Measurements from ENCODE around the gene DAGLA. TPM values are rescaled to one million over a fixed set of nuclear protein-coding genes. Genes with fewer than 3 reads are reported as not detected.

The DAGLA gene
- total and polyA plus RNA-seq, 2 donors from 2014 or later: 1.4 to 3.9 TPM

DNA sequence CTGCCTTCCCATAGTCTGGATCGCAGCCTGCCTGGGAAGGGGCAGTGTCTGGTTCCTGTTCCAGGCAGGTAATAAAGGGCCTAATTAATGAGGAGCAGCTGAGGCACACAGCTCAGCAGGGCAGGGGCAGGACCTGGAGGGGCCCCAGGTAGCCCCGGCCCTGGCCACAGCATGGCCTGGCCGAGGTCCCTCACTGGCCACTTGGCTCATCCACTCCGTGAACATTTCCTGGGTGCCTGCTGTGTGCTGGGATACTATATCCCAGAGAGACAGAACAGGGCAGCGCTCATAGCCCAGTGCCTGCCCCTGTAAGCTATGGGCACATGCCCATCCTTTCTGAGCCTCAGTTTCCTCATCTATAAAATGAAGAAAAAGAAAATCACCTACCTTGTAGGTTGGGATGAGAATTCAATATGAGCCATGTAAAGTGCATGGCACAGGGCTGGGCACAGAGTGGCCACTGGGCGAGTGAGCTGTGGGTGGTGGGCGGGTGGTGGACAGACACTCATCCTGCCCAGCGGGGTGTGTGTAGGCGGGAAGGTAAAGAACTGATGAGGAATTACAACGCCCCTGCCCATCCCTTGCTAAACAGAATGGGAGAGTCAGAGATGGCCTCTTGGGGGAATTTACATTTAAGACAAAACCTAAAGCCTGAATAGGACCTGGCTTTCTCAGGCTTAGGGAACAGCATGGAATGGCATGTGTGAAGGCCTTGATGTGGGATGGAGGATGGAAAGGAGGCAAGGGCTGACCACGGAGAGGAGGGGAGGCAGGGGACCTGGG, 81.4 kb downstream of the DAGLA start:
- no peaks in the 10 kb centered on the region for H3K9me3 ChIP-seq (ENCODE audit: control insufficient read depth in 2 of 3, insufficient read depth in 1 of 3, low read length in 3 of 3)
- peaks cover 0 to 7% (median 0%) of the 10 kb centered on the region in 3 donors for H3K4me1 ChIP-seq (ENCODE audit: control insufficient read depth in 2 of 3, insufficient read depth in 2 of 3, low read depth in 1 of 3, low read length in 3 of 3)
- no peak overlapping the region for H3K4me3 ChIP-seq (ENCODE audit: low read length in 3 of 3)
- H3K9ac ChIP-seq (ENCODE audit: low read length in 3 of 3): no peak overlapping the region
- no peak overlapping the region for H3K27ac ChIP-seq (ENCODE audit: low read depth in 2 of 2, low read length in 2 of 2)
- TF ChIP-seq, protein P1, sequence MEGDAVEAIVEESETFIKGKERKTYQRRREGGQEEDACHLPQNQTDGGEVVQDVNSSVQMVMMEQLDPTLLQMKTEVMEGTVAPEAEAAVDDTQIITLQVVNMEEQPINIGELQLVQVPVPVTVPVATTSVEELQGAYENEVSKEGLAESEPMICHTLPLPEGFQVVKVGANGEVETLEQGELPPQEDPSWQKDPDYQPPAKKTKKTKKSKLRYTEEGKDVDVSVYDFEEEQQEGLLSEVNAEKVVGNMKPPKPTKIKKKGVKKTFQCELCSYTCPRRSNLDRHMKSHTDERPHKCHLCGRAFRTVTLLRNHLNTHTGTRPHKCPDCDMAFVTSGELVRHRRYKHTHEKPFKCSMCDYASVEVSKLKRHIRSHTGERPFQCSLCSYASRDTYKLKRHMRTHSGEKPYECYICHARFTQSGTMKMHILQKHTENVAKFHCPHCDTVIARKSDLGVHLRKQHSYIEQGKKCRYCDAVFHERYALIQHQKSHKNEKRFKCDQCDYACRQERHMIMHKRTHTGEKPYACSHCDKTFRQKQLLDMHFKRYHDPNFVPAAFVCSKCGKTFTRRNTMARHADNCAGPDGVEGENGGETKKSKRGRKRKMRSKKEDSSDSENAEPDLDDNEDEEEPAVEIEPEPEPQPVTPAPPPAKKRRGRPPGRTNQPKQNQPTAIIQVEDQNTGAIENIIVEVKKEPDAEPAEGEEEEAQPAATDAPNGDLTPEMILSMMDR (IDR thresholded peaks at IDR 0.05; ENCODE audit: borderline replicate concordance, extremely low read depth, insufficient read depth): no peak
- H3K27me3 ChIP-seq (ENCODE audit: control insufficient read depth, insufficient read depth, low read length): no peaks in the 10 kb centered on the region
- FAIRE-seq: no peak
- intact Hi-C loops (cut with DNase I): no loop called here
- no peaks in the 10 kb centered on the region for H3K36me3 ChIP-seq (ENCODE audit: control insufficient read depth in 2 of 3, insufficient read depth in 3 of 3, low read length in 3 of 3)
- no peak for DNase-seq

DNA sequence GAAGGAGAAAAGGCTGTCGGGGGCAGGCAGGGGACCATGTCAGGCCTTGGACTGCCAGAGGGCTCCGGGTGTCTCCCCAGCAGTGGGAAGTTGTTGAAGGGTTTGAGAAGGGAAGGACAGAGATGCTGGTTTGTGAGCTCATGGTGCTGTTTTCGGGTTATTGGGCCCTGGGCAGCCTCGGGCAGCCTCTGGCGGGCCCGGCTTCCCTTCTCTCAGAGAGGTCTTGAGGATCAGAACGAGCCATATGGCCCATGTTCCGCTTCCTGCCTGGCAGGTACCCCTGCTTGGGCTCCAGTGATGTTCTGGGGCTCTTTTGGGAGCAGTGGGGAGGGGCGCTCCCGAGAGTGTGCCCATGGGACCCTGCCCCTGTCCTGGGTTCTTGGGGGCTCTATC, 82.0 kb downstream of the DAGLA start:
- DNase-seq (no peak), FAIRE-seq (no peak)
- Histone ChIP-seq H3K9ac (ENCODE audit: low read length in 3 of 3) (no peak overlapping the region), H3K4me1 (ENCODE audit: control insufficient read depth in 2 of 3, insufficient read depth in 2 of 3, low read depth in 1 of 3, low read length in 3 of 3) (peaks cover 0 to 5% (median 0%) of the 10 kb centered on the region in 3 donors), H3K36me3 (ENCODE audit: control insufficient read depth in 2 of 3, insufficient read depth in 3 of 3, low read length in 3 of 3) (no peaks in the 10 kb centered on the region), H3K27me3 (ENCODE audit: control insufficient read depth, insufficient read depth, low read length) (no peaks in the 10 kb centered on the region), H3K4me3 (ENCODE audit: low read length in 3 of 3) (no peak overlapping the region), H3K9me3 (ENCODE audit: control insufficient read depth in 2 of 3, insufficient read depth in 1 of 3, low read length in 3 of 3) (no peaks in the 10 kb centered on the region), H3K27ac (ENCODE audit: low read depth in 2 of 2, low read length in 2 of 2) (no peak overlapping the region)
- intact Hi-C loops (cut with DNase I): no loop called here
- TF ChIP-seq, protein P1 (IDR thresholded peaks at IDR 0.05; ENCODE audit: borderline replicate concordance, extremely low read depth, insufficient read depth): no peak

DNA sequence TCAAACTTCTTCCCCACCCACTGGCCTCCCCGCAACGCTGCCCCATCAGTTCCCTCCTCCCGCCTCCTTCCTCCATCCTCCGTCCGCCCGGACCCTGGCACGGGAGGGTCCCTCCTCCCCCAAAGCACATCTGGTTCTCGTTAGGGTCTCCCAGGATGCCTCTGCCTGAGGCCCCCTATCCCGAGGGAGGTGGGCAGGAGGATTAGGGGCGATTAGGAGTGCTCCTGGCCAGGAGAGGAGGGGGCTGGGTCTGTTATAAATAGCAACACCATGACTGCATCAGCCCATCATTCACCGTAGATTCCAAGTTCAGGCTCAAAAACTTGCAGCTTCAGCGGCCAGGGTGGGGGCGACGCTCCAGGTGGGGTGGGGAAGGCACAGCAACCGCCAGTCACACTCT, 82.6 kb downstream of the DAGLA start:
- Histone ChIP-seq H3K27ac (ENCODE audit: low read depth in 2 of 2, low read length in 2 of 2) (no peak overlapping the region), H3K27me3 (ENCODE audit: control insufficient read depth, insufficient read depth, low read length) (no peaks in the 10 kb centered on the region), H3K9me3 (ENCODE audit: control insufficient read depth in 2 of 3, insufficient read depth in 1 of 3, low read length in 3 of 3) (no peaks in the 10 kb centered on the region), H3K36me3 (ENCODE audit: control insufficient read depth in 2 of 3, insufficient read depth in 3 of 3, low read length in 3 of 3) (no peaks in the 10 kb centered on the region), H3K4me3 (ENCODE audit: low read length in 3 of 3) (no peak overlapping the region), H3K9ac (ENCODE audit: low read length in 3 of 3) (no peak overlapping the region), H3K4me1 (ENCODE audit: control insufficient read depth in 2 of 3, insufficient read depth in 2 of 3, low read depth in 1 of 3, low read length in 3 of 3) (peaks cover 0 to under 1% (median 0%) of the 10 kb centered on the region in 3 donors)
- DNase-seq (no peak), FAIRE-seq (no peak)
- intact Hi-C loops (cut with DNase I): no loop called here
- TF ChIP-seq, protein P1 (IDR thresholded peaks at IDR 0.05; ENCODE audit: borderline replicate concordance, extremely low read depth, insufficient read depth): no peak

Data from kidney (tissue), 14 donors.